Neural cell (in vitro differentiated cells): Measurements from ENCODE around the gene AGBL3. TPM values are rescaled to one million over a fixed set of nuclear protein-coding genes. Genes with fewer than 3 reads are reported as not detected.

Experiments used
- H2AFZ ChIP-seq: fragments of 200-600, 300-800 bp; sonication (generic), shearing (Covaris generic); 2 replicates; pipeline ENCODE4 v1.6.0; 2014; ENCODE audit warnings: low read depth, mild to moderate bottlenecking, antibody characterized with exemption, low read length, moderate library complexity
- H3F3A ChIP-seq: fragments of 200-600 bp; shearing (Covaris generic); 2 replicates; pipeline ENCODE4 v1.6.1; 2016; ENCODE audit warnings: mild to moderate bottlenecking, moderate library complexity, mixed read lengths, antibody characterized with exemption, low read length; ENCODE audit not compliant: insufficient read depth, poor library complexity, severe bottlenecking
- H3K27ac ChIP-seq: fragments of 200-600, 300-800 bp; sonication (generic), shearing (Covaris generic); 2 replicates; pipeline ENCODE4 v1.5.1; 2014; ENCODE audit warnings: mild to moderate bottlenecking, low read length, moderate library complexity
- H3K27me3 ChIP-seq: fragments of 300-800, 200-600 bp; sonication (generic), shearing (Covaris generic); 2 replicates; pipeline ENCODE4 v1.6.0; 2014; ENCODE audit warnings: mild to moderate bottlenecking, low read depth, low read length, moderate library complexity; ENCODE audit not compliant: insufficient read depth
- H3K36me3 ChIP-seq: fragments of 300-800, 200-600 bp; sonication (generic), shearing (Covaris generic); 2 replicates; pipeline ENCODE4 v1.5.1; 2014; ENCODE audit warnings: mild to moderate bottlenecking, antibody characterized with exemption, low read length, moderate library complexity; ENCODE audit not compliant: insufficient read depth
- H3K4me2 ChIP-seq: fragments of 300-800, 200-600 bp; sonication (generic), shearing (Covaris generic); 2 replicates; pipeline ENCODE4 v1.6.0; 2014; ENCODE audit warnings: mild to moderate bottlenecking, low read length
- H3K4me3 ChIP-seq: fragments of 300-800, 200-600 bp; sonication (generic), shearing (Covaris generic); 2 replicates; pipeline ENCODE4 v1.5.1; 2014; ENCODE audit warnings: mild to moderate bottlenecking, low read length, moderate library complexity
- H3K79me2 ChIP-seq: fragments of 200-600 bp; shearing (Covaris generic); replicated peaks from 2 replicates; pipeline ENCODE4 v1.6.0; 2014; ENCODE audit warnings: mild to moderate bottlenecking, low read length, moderate library complexity; ENCODE audit not compliant: insufficient read depth
- H3K9ac ChIP-seq: fragments of 300-800, 200-600 bp; sonication (generic), shearing (Covaris generic); 2 replicates; pipeline ENCODE4 v1.6.1; 2016; ENCODE audit warnings: mild to moderate bottlenecking, low read length, mixed read lengths
- H3K9me2 ChIP-seq: fragments of 200-600 bp; shearing (Covaris generic); 2 replicates; pipeline ENCODE4 v1.6.1; 2016; ENCODE audit warnings: mild to moderate bottlenecking, low read length, mixed read lengths; ENCODE audit not compliant: insufficient read depth
- H3K9me3 ChIP-seq: fragments of 200-600, 300-800 bp; sonication (generic), shearing (Covaris generic); 2 replicates; pipeline ENCODE4 v1.6.1; 2016; ENCODE audit warnings: mild to moderate bottlenecking, mixed run types, low read length, moderate library complexity, mixed read lengths
- H4K20me1 ChIP-seq: fragments of 200-600 bp; shearing (Covaris generic); 2 replicates; pipeline ENCODE4 v1.6.1; 2016; ENCODE audit warnings: mild to moderate bottlenecking, mixed run types; ENCODE audit not compliant: insufficient read depth
- EP300 ChIP-seq: fragments of 450-650 bp; conservative IDR thresholded peaks from 2 replicates; pipeline ENCODE4 v1.6.1; 2014; ENCODE audit warnings: antibody characterized with exemption, mild to moderate bottlenecking, moderate library complexity; ENCODE audit not compliant: poor library complexity, severe bottlenecking
- EZH2 ChIP-seq: fragments of 200-600, 300-800 bp; shearing (Covaris generic), sonication (generic); IDR thresholded peaks from 2 replicates; pipeline ENCODE4 v1.6.1; 2014; ENCODE audit warnings: antibody characterized with exemption, low read length, borderline replicate concordance, mild to moderate bottlenecking; ENCODE audit not compliant: insufficient read depth, poor library complexity, severe bottlenecking
- MXI1 ChIP-seq: fragments of 450-650 bp; conservative IDR thresholded peaks from 2 replicates; pipeline ENCODE4 v1.6.1; 2014; ENCODE audit warnings: antibody characterized with exemption, mild to moderate bottlenecking; ENCODE audit not compliant: poor library complexity, severe bottlenecking
- POLR2AphosphoS5 ChIP-seq: IDR thresholded peaks from 2 replicates; pipeline ENCODE4 v1.6.1; 2012
- RAD21 ChIP-seq: fragments of 450-650 bp; conservative IDR thresholded peaks from 2 replicates; pipeline ENCODE4 v1.6.1; 2014; ENCODE audit warnings: antibody characterized with exemption, mild to moderate bottlenecking, moderate library complexity
- SMC3 ChIP-seq: fragments of 450-650 bp; conservative IDR thresholded peaks from 2 replicates; pipeline ENCODE4 v1.6.1; 2014; ENCODE audit warnings: antibody characterized with exemption, mild to moderate bottlenecking, moderate library complexity; ENCODE audit not compliant: poor library complexity
- TAF1 ChIP-seq: IDR thresholded peaks from 2 replicates; pipeline ENCODE4 v1.6.1; 2012; ENCODE audit warnings: low read depth
- polyA plus RNA-seq: library from polyadenylated mRNA; depleted of rRNA; stranded (reverse); fragments of >200 nt; gene quantifications from 2 replicates; pipeline ENCODE4 v1.2.3, GENCODE V29; 2014
- TF ChIP-seq, protein P1 (sequence below): IDR thresholded peaks from 2 replicates; pipeline ENCODE4 v1.6.1; 2012; ENCODE audit warnings: borderline replicate concordance
- TF ChIP-seq, protein P2 (sequence below): fragments of 450-650 bp; IDR thresholded peaks from 2 replicates; pipeline ENCODE4 v1.5.1; 2014; ENCODE audit warnings: antibody characterized with exemption, mild to moderate bottlenecking, moderate library complexity; ENCODE audit not compliant: poor library complexity, severe bottlenecking

The AGBL3 gene
- polyA plus RNA-seq, 1 donor from 2014 or later = 9.5 TPM

DNA sequence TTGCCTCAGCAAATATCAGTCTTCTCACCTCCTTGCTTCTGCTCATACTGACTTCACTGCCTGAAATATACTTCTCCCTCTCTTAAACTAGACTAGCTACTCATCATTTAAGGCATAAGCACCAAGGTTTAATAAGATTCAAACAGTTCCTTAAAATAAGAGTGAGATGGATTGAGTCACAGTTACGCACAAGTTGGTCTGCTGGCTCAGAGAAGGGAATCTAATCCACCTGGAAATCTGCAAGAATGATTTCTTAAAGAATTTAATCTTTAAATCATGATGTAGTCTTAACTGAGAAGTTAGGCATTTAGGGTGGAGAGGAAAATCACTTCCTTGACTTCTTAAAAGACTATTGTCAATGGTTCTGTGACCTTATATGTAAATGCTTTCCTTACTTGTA is 105.4 kb downstream of the AGBL3 start:
- H3K4me3 ChIP-seq = no peak overlapping the region
- no peaks in the 10 kb centered on the region for H3K36me3 ChIP-seq
- no peaks in the 10 kb centered on the region for H3K79me2 ChIP-seq
- no peak for TF ChIP-seq EZH2
- H3K27ac ChIP-seq = no peak overlapping the region
- no peaks in the 10 kb centered on the region for H4K20me1 ChIP-seq
- no peak overlapping the region for H2AFZ ChIP-seq
- peaks cover 5% of the 10 kb centered on the region for H3K9me3 ChIP-seq
- H3K4me2 ChIP-seq = no peak overlapping the region
- no peaks in the 10 kb centered on the region for H3K9me2 ChIP-seq
- H3K9ac ChIP-seq = no peak overlapping the region
- no peaks in the 10 kb centered on the region for H3K27me3 ChIP-seq
- H3F3A ChIP-seq = no peaks in the 10 kb centered on the region

DNA sequence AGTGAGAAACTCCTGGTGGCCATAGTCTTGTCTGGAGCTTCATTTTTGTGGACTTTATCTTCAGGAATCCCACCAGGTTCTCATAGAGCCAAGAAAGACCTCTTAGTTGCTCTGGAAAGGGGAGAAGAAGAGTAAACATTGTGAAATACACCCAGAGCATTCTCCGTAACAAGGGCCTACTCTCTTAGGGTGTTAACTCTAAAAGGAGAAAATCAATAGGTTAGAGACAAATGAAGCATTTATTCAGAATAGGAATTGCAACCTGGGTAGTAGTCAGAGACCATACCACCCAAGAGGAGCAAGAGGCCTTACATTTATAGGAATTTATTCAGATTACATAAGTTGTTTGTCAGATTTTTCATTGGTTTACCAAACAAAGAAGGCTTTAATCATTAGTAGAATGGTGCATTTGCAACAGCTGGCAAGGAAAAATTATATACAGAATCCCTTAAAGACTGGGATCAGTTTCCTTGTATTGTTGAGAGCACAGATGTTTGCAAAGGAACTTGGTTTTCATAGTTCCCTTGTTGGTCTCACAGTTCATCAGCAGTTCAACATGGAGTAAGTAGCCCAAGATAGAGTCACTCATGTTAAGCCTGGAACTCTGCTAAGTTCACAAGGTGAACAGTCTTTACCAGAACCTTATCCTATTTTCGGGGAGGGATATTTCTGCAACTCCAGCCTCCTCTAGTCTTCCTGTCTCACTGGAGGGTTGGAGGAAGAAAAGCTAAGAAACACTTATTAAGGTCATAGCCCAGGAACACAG is 108.3 kb downstream of the AGBL3 start:
- H3K36me3 ChIP-seq = no peaks in the 10 kb centered on the region
- H3K9me2 ChIP-seq = no peaks in the 10 kb centered on the region
- H3K27me3 ChIP-seq = no peaks in the 10 kb centered on the region
- H3K9me3 ChIP-seq = no peaks in the 10 kb centered on the region
- no peaks in the 10 kb centered on the region for H3K79me2 ChIP-seq
- TF ChIP-seq EP300 = no peak
- TF ChIP-seq SMC3 = no peak
- no peak for TF ChIP-seq EZH2
- TF ChIP-seq, protein P1, sequence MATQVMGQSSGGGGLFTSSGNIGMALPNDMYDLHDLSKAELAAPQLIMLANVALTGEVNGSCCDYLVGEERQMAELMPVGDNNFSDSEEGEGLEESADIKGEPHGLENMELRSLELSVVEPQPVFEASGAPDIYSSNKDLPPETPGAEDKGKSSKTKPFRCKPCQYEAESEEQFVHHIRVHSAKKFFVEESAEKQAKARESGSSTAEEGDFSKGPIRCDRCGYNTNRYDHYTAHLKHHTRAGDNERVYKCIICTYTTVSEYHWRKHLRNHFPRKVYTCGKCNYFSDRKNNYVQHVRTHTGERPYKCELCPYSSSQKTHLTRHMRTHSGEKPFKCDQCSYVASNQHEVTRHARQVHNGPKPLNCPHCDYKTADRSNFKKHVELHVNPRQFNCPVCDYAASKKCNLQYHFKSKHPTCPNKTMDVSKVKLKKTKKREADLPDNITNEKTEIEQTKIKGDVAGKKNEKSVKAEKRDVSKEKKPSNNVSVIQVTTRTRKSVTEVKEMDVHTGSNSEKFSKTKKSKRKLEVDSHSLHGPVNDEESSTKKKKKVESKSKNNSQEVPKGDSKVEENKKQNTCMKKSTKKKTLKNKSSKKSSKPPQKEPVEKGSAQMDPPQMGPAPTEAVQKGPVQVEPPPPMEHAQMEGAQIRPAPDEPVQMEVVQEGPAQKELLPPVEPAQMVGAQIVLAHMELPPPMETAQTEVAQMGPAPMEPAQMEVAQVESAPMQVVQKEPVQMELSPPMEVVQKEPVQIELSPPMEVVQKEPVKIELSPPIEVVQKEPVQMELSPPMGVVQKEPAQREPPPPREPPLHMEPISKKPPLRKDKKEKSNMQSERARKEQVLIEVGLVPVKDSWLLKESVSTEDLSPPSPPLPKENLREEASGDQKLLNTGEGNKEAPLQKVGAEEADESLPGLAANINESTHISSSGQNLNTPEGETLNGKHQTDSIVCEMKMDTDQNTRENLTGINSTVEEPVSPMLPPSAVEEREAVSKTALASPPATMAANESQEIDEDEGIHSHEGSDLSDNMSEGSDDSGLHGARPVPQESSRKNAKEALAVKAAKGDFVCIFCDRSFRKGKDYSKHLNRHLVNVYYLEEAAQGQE = no peak
- no peak for TF ChIP-seq TAF1
- TF ChIP-seq, protein P2, sequence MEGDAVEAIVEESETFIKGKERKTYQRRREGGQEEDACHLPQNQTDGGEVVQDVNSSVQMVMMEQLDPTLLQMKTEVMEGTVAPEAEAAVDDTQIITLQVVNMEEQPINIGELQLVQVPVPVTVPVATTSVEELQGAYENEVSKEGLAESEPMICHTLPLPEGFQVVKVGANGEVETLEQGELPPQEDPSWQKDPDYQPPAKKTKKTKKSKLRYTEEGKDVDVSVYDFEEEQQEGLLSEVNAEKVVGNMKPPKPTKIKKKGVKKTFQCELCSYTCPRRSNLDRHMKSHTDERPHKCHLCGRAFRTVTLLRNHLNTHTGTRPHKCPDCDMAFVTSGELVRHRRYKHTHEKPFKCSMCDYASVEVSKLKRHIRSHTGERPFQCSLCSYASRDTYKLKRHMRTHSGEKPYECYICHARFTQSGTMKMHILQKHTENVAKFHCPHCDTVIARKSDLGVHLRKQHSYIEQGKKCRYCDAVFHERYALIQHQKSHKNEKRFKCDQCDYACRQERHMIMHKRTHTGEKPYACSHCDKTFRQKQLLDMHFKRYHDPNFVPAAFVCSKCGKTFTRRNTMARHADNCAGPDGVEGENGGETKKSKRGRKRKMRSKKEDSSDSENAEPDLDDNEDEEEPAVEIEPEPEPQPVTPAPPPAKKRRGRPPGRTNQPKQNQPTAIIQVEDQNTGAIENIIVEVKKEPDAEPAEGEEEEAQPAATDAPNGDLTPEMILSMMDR = no peak
- no peak for TF ChIP-seq RAD21
- no peak for TF ChIP-seq POLR2AphosphoS5
- TF ChIP-seq MXI1 = no peak
- no peak overlapping the region for H3K4me2 ChIP-seq
- no peak overlapping the region for H2AFZ ChIP-seq
- H3F3A ChIP-seq = no peaks in the 10 kb centered on the region
- H4K20me1 ChIP-seq = no peaks in the 10 kb centered on the region
- no peak overlapping the region for H3K27ac ChIP-seq
- no peak overlapping the region for H3K4me3 ChIP-seq
- H3K9ac ChIP-seq = no peak overlapping the region
